ENCODE results near the gene CCDC70. TPM values are rescaled to one million over a fixed set of nuclear protein-coding genes. Genes with fewer than 3 reads are reported as not detected.

Gene CCDC70
- total and polyA plus RNA-seq, 9 donors, result not detected

GRCh38 chr13:51832471-51833152, 29.2 kb upstream of the CCDC70 start:
- Histone ChIP-seq H3K27me3 (no peaks in the 10 kb centered on the region), H3K27ac (no peak overlapping the region), H3K36me3 (no peaks in the 10 kb centered on the region), H3K4me1 (ENCODE audit: insufficient read depth) (no peaks in the 10 kb centered on the region), H3K9me3 (no peaks in the 10 kb centered on the region), H3K4me3 (no peak overlapping the region)
- no peak for DNase-seq
- 70 to 76% (median 74%) methylated on average over 6 of the region's 6 CpGs for WGBS, 3 donors
- intact Hi-C loops (cut with DNase I), result loop anchor here in 2 of 4 donors (10.0 kb wide), 1 partner anchor 398 kb away; no protein-coding TSS in a partner anchor
- TF ChIP-seq POLR2A (IDR thresholded peaks at IDR 0.05) (no peak), EP300 (IDR thresholded peaks at IDR 0.05) (no peak), CTCF (IDR thresholded peaks at IDR 0.05) (peak in 2 of 3 donors; percentile 9 to 12)

- intact Hi-C loops (cut with DNase I), result loop anchor here in 2 of 4 donors (10.0 kb wide), 1 partner anchor 399 kb away; no protein-coding TSS in a partner anchor
- WGBS, 3 donors, result 84 to 89% (median 87%) methylated on average over 10 of the region's 10 CpGs
- H3K27ac ChIP-seq, result no peak overlapping the region
Measured at GRCh38 chr13:51833980-51834379, 27.8 kb upstream of the CCDC70 start.

GRCh38 chr13:51834581-51835171, 27.1 kb upstream of the CCDC70 start:
- Histone ChIP-seq H3K9me3 (no peaks in the 10 kb centered on the region), H3K4me1 (ENCODE audit: insufficient read depth) (no peaks in the 10 kb centered on the region), H3K27ac (no peak overlapping the region), H3K27me3 (no peaks in the 10 kb centered on the region), H3K4me3 (no peak overlapping the region), H3K36me3 (no peaks in the 10 kb centered on the region)
- 48 to 60% (median 54%) methylated on average over 7 of the region's 7 CpGs for WGBS, 3 donors
- DNase-seq, result no peak
- TF ChIP-seq POLR2A (IDR thresholded peaks at IDR 0.05) (no peak), CTCF (IDR thresholded peaks at IDR 0.05) (no peak), EP300 (IDR thresholded peaks at IDR 0.05) (no peak)
- intact Hi-C loops (cut with DNase I), result loop anchor here in 2 of 4 donors (10.0 kb wide), 1 partner anchor 400 kb away; no protein-coding TSS in a partner anchor

More at GRCh38 chr13:51833980-51834379, 27.8 kb upstream of the CCDC70 start:
- TF ChIP-seq EP300 (IDR thresholded peaks at IDR 0.05) (no peak), CTCF (IDR thresholded peaks at IDR 0.05) (no peak), POLR2A (IDR thresholded peaks at IDR 0.05) (no peak)
- H3K9me3 ChIP-seq, result no peaks in the 10 kb centered on the region
- no peaks in the 10 kb centered on the region for H3K27me3 ChIP-seq
- no peak overlapping the region for H3K4me3 ChIP-seq
- no peaks in the 10 kb centered on the region for H3K36me3 ChIP-seq
- DNase-seq, result no peak
- no peaks in the 10 kb centered on the region for H3K4me1 ChIP-seq (ENCODE audit: insufficient read depth)

- TF ChIP-seq EP300 (IDR thresholded peaks at IDR 0.05) (no peak), POLR2A (IDR thresholded peaks at IDR 0.05) (no peak), CTCF (IDR thresholded peaks at IDR 0.05) (no peak)
Measured at GRCh38 chr13:51837016-51837415, 24.8 kb upstream of the CCDC70 start.

More at GRCh38 chr13:51837016-51837415, 24.8 kb upstream of the CCDC70 start:
- Histone ChIP-seq H3K4me1 (ENCODE audit: insufficient read depth) (no peaks in the 10 kb centered on the region), H3K27ac (no peak overlapping the region), H3K36me3 (no peaks in the 10 kb centered on the region), H3K9me3 (no peaks in the 10 kb centered on the region), H3K4me3 (no peak overlapping the region), H3K27me3 (no peaks in the 10 kb centered on the region)
- 85 to 93% (median 87%) methylated on average over 3 of the region's 3 CpGs for WGBS, 3 donors
- intact Hi-C loops (cut with DNase I), result loop anchor here in 2 of 4 donors (10.0 kb wide), 1 partner anchor 402 kb away; no protein-coding TSS in a partner anchor
- no peak for DNase-seq
